ENCODE data around the gene COX7C.

The COX7C gene

GRCh38 chr5:86664173-86664572, 46.4 kb downstream of the COX7C start:
- in situ Hi-C loops (cut with MboI; ENCODE audit: low sequenced_read_pairs) = no loop called here

GRCh38 chr5:86665984-86666760, 48.4 kb downstream of the COX7C start:
- in situ Hi-C loops (cut with MboI; ENCODE audit: low sequenced_read_pairs) = no loop called here

- in situ Hi-C loops (cut with MboI; ENCODE audit: low sequenced_read_pairs) = no loop called here
Observed at GRCh38 chr5:86666981-86667380, 49.2 kb downstream of the COX7C start.
